T-helper 1 cell treated with Interleukin-12 subunit alpha and Interleukin-12 subunit beta and Interleukin-4 antibody, amounts not matched to agents 30 μg/mL and 1 μg/mL, for 36 hours (primary cell): ENCODE results near the gene ACTR3.

Source experiments
- H3K27ac Mint-ChIP-seq: one replicate; pipeline ENCODE4 v1.8.0; 2021; ENCODE audit warnings: mild to moderate bottlenecking, mixed read lengths
- H3K27me3 Mint-ChIP-seq: one replicate; pipeline ENCODE4 v1.8.0; 2021; ENCODE audit warnings: low read depth, mixed read lengths
- H3K36me3 Mint-ChIP-seq: one replicate; pipeline ENCODE4 v1.8.0; 2021; ENCODE audit warnings: low read depth, mixed read lengths
- H3K4me1 Mint-ChIP-seq: one replicate; pipeline ENCODE4 v1.8.0; 2021; ENCODE audit warnings: low read depth, mixed read lengths
- H3K4me3 Mint-ChIP-seq: one replicate; pipeline ENCODE4 v1.8.0; 2021; ENCODE audit warnings: mild to moderate bottlenecking, moderate library complexity, mixed read lengths
- H3K9me3 Mint-ChIP-seq: one replicate; pipeline ENCODE4 v1.8.0; 2021; ENCODE audit warnings: mixed read lengths

ACTR3 gene

GRCh38 chr2:113961000-113961399 is 71.1 kb downstream of the ACTR3 start:
- no peaks in the 10 kb centered on the region for H3K27me3 Mint-ChIP-seq
- peaks cover 7% of the 10 kb centered on the region for H3K4me1 Mint-ChIP-seq
- H3K27ac Mint-ChIP-seq, result no peak overlapping the region
- no peaks in the 10 kb centered on the region for H3K9me3 Mint-ChIP-seq
- peaks cover 30% of the 10 kb centered on the region for H3K36me3 Mint-ChIP-seq
- no peak overlapping the region for H3K4me3 Mint-ChIP-seq

- Mint-ChIP-seq H3K27ac (no peak overlapping the region), H3K9me3 (no peaks in the 10 kb centered on the region), H3K27me3 (no peaks in the 10 kb centered on the region), H3K4me3 (no peak overlapping the region), H3K36me3 (peaks cover 20% of the 10 kb centered on the region), H3K4me1 (peaks cover 7% of the 10 kb centered on the region)
Observed at GRCh38 chr2:113962692-113963480, 73.0 kb downstream of the ACTR3 start.

GRCh38 chr2:113963965-113964364 is 74.1 kb downstream of the ACTR3 start:
- Mint-ChIP-seq H3K9me3 (no peaks in the 10 kb centered on the region), H3K4me3 (no peak overlapping the region), H3K27me3 (no peaks in the 10 kb centered on the region), H3K27ac (no peak overlapping the region), H3K36me3 (peaks cover 20% of the 10 kb centered on the region), H3K4me1 (peaks cover 7% of the 10 kb centered on the region)

- Mint-ChIP-seq H3K27me3 (no peaks in the 10 kb centered on the region), H3K4me1 (peaks cover 7% of the 10 kb centered on the region), H3K4me3 (no peak overlapping the region), H3K9me3 (no peaks in the 10 kb centered on the region), H3K36me3 (peaks cover 18% of the 10 kb centered on the region), H3K27ac (no peak overlapping the region)
Observed at GRCh38 chr2:113964436-113964835, 74.5 kb downstream of the ACTR3 start.

- Mint-ChIP-seq H3K27me3 (no peaks in the 10 kb centered on the region), H3K27ac (no peak overlapping the region), H3K4me1 (peaks cover 9% of the 10 kb centered on the region)
Observed at GRCh38 chr2:113965228-113965627, 75.3 kb downstream of the ACTR3 start.

GRCh38 chr2:113965644-113966043 is 75.8 kb downstream of the ACTR3 start:
- peaks cover 20% of the 10 kb centered on the region for H3K36me3 Mint-ChIP-seq
- H3K4me3 Mint-ChIP-seq, result no peak overlapping the region
- H3K4me1 Mint-ChIP-seq, result peaks cover 10% of the 10 kb centered on the region
- no peak overlapping the region for H3K27ac Mint-ChIP-seq
- H3K27me3 Mint-ChIP-seq, result no peaks in the 10 kb centered on the region
- H3K9me3 Mint-ChIP-seq, result no peaks in the 10 kb centered on the region

More at GRCh38 chr2:113965228-113965627, 75.3 kb downstream of the ACTR3 start:
- Mint-ChIP-seq H3K36me3 (peaks cover 19% of the 10 kb centered on the region), H3K9me3 (no peaks in the 10 kb centered on the region), H3K4me3 (no peak overlapping the region)

- Mint-ChIP-seq H3K4me1 (peaks cover 10% of the 10 kb centered on the region), H3K36me3 (peaks cover 19% of the 10 kb centered on the region), H3K27ac (no peak overlapping the region), H3K27me3 (no peaks in the 10 kb centered on the region), H3K9me3 (no peaks in the 10 kb centered on the region), H3K4me3 (no peak overlapping the region)
Observed at GRCh38 chr2:113966171-113966570, 76.3 kb downstream of the ACTR3 start.

- Mint-ChIP-seq H3K27ac (no peak overlapping the region), H3K36me3 (peaks cover 17% of the 10 kb centered on the region), H3K4me3 (no peak overlapping the region), H3K9me3 (no peaks in the 10 kb centered on the region), H3K27me3 (no peaks in the 10 kb centered on the region), H3K4me1 (peaks cover 10% of the 10 kb centered on the region)
Observed at GRCh38 chr2:113966832-113967231, 76.9 kb downstream of the ACTR3 start.

- Mint-ChIP-seq H3K4me1 (peaks cover 10% of the 10 kb centered on the region), H3K27ac (no peak overlapping the region), H3K27me3 (no peaks in the 10 kb centered on the region), H3K36me3 (peaks cover 17% of the 10 kb centered on the region), H3K9me3 (no peaks in the 10 kb centered on the region), H3K4me3 (no peak overlapping the region)
Observed at GRCh38 chr2:113967272-113967671, 77.4 kb downstream of the ACTR3 start.

- Mint-ChIP-seq H3K27ac (peak overlapping the region; percentile 13), H3K36me3 (peaks cover 29% of the 10 kb centered on the region), H3K27me3 (no peaks in the 10 kb centered on the region), H3K9me3 (no peaks in the 10 kb centered on the region), H3K4me1 (peaks cover 9% of the 10 kb centered on the region), H3K4me3 (no peak overlapping the region)
Observed at GRCh38 chr2:113972766-113973165, 82.9 kb downstream of the ACTR3 start.

- Mint-ChIP-seq H3K27ac (no peak overlapping the region), H3K4me3 (no peak overlapping the region), H3K9me3 (no peaks in the 10 kb centered on the region)
Observed at GRCh38 chr2:113973810-113974209, 83.9 kb downstream of the ACTR3 start.

GRCh38 chr2:113974727-113975126 is 84.8 kb downstream of the ACTR3 start:
- H3K27ac Mint-ChIP-seq, result no peak overlapping the region
- H3K27me3 Mint-ChIP-seq, result no peaks in the 10 kb centered on the region
- H3K36me3 Mint-ChIP-seq, result peaks cover 30% of the 10 kb centered on the region
- H3K4me3 Mint-ChIP-seq, result no peak overlapping the region
- H3K4me1 Mint-ChIP-seq, result peaks cover 9% of the 10 kb centered on the region
- no peaks in the 10 kb centered on the region for H3K9me3 Mint-ChIP-seq

More at GRCh38 chr2:113973810-113974209, 83.9 kb downstream of the ACTR3 start:
- Mint-ChIP-seq H3K36me3 (peaks cover 30% of the 10 kb centered on the region), H3K4me1 (peaks cover 9% of the 10 kb centered on the region), H3K27me3 (no peaks in the 10 kb centered on the region)

- Mint-ChIP-seq H3K9me3 (no peaks in the 10 kb centered on the region), H3K36me3 (peaks cover 30% of the 10 kb centered on the region), H3K4me3 (no peak overlapping the region), H3K27me3 (no peaks in the 10 kb centered on the region), H3K27ac (peak overlapping the region; percentile 47), H3K4me1 (peaks cover 6% of the 10 kb centered on the region)
Observed at GRCh38 chr2:113976277-113976928, 86.5 kb downstream of the ACTR3 start.

- Mint-ChIP-seq H3K9me3 (no peaks in the 10 kb centered on the region), H3K27ac (no peak overlapping the region), H3K27me3 (no peaks in the 10 kb centered on the region), H3K36me3 (peaks cover 30% of the 10 kb centered on the region), H3K4me3 (no peak overlapping the region), H3K4me1 (peaks cover 6% of the 10 kb centered on the region)
Observed at GRCh38 chr2:113977060-113977659, 87.3 kb downstream of the ACTR3 start.
